PC-9 (cell line): ENCODE results near the gene AK5.

ENCODE experiments used
- CTCF ChIP-seq: fragments of 200-600 bp; sonication (generic); conservative IDR thresholded peaks from 2 replicates; pipeline ENCODE4 v1.6.1; 2017; ENCODE audit warnings: mixed run types, antibody characterized with exemption, mild to moderate bottlenecking, moderate library complexity
- EZH2 ChIP-seq: fragments of 200-600 bp; sonication (generic); IDR thresholded peaks from 2 replicates; pipeline ENCODE4 v1.8.0; 2017; ENCODE audit warnings: antibody characterized with exemption, low read depth

- no peak for TF ChIP-seq CTCF
- TF ChIP-seq EZH2: no peak
Observed at GRCh38 chr1:77394166-77394565, 112.3 kb downstream of the AK5 start.
